Right lobe of liver (tissue), 4 donors: Measurements from ENCODE around the gene LMAN1.

ENCODE experiments used
- CTCF ChIP-seq, 4 donors: fragments of 200-600 bp in 3 of 4; fragments of 450-650 bp in 1 of 4; IDR thresholded peaks; one replicate each; pipeline versions ENCODE4 v1.5.1 to v1.8.0; 2016 to 2022; ENCODE audit warnings: antibody characterized with exemption in 4 of 4, mild to moderate bottlenecking in 2 of 4
- POLR2A ChIP-seq: fragments of 450-650 bp; IDR thresholded peaks from one replicate; pipeline ENCODE4 v1.6.1; 2017; ENCODE audit warnings: antibody characterized with exemption, mild to moderate bottlenecking
- donor health status: DM: no; HTN: no; CAD: no.
- donor health status: DM: no; HTN: no; CAD: no.
- donor health status: DM: no; HTN: yes; CAD: no.

GRCh38 chr18:59393381-59393780 lies 34.3 kb upstream of the LMAN1 start:
- no peak for TF ChIP-seq CTCF (IDR thresholded peaks at IDR 0.05)
- TF ChIP-seq POLR2A: no peak
